Measurements from ENCODE around the gene STEAP2. TPM values are rescaled to one million over a fixed set of nuclear protein-coding genes. Genes with fewer than 3 reads are reported as not detected.

The STEAP2 gene
- total RNA-seq, 4 donors from 2014 or later: 16.1 to 22.5 (median 19.3) TPM

- TF ChIP-seq EP300 (IDR thresholded peaks at IDR 0.05): no peak
- TF ChIP-seq CTCF (IDR thresholded peaks at IDR 0.05): no peak
- TF ChIP-seq POLR2AphosphoS5 (IDR thresholded peaks at IDR 0.05): no peak
- no peak for TF ChIP-seq POLR2A (IDR thresholded peaks at IDR 0.05; ENCODE audit: low read depth)
- WGBS: 93% methylated on average over 5 of the region's 5 CpGs
- intact Hi-C loops (cut with DNase I): no loop called here
- no peak for DNase-seq (ENCODE audit: extremely low spot score)
- Histone ChIP-seq H3K4me3 (no peak overlapping the region), H3K27me3 (no peaks in the 10 kb centered on the region), H3K36me3 (peaks cover 0 to 9% (median 2%) of the 10 kb centered on the region in 4 donors), H3K4me1 (peaks cover 0 to 13% (median 0%) of the 10 kb centered on the region in 4 donors), H3K9me3 (no peaks in the 10 kb centered on the region), H3K27ac (replicated peaks in 1 of 4) (no peak overlapping the region)
Observed at GRCh38 chr7:90227259-90227658, 15.7 kb downstream of the STEAP2 start.

- no peak overlapping the region for H3K4me3 ChIP-seq
- 78% methylated on average over 2 of the region's 2 CpGs for WGBS
- no peak for DNase-seq (ENCODE audit: extremely low spot score)
- H3K27ac ChIP-seq (replicated peaks in 1 of 4): no peak overlapping the region
- no peak for TF ChIP-seq EP300 (IDR thresholded peaks at IDR 0.05)
- no peak for TF ChIP-seq CTCF (IDR thresholded peaks at IDR 0.05)
- no peak for TF ChIP-seq POLR2AphosphoS5 (IDR thresholded peaks at IDR 0.05)
- no peak for TF ChIP-seq POLR2A (IDR thresholded peaks at IDR 0.05; ENCODE audit: low read depth)
- peaks cover 0 to 9% (median 2%) of the 10 kb centered on the region in 4 donors for H3K36me3 ChIP-seq
- H3K4me1 ChIP-seq: peaks cover 0 to 7% (median 0%) of the 10 kb centered on the region in 4 donors
- no peaks in the 10 kb centered on the region for H3K27me3 ChIP-seq
- no peaks in the 10 kb centered on the region for H3K9me3 ChIP-seq
- intact Hi-C loops (cut with DNase I): no loop called here
Observed at GRCh38 chr7:90229682-90230081, 18.1 kb downstream of the STEAP2 start.

- no peak for DNase-seq (ENCODE audit: extremely low spot score)
- H3K36me3 ChIP-seq: peaks cover 0 to 9% (median 2%) of the 10 kb centered on the region in 4 donors
- intact Hi-C loops (cut with DNase I): no loop called here
- peaks cover 0 to 6% (median 0%) of the 10 kb centered on the region in 4 donors for H3K4me1 ChIP-seq
- H3K27ac ChIP-seq (replicated peaks in 1 of 4): no peak overlapping the region
- TF ChIP-seq CTCF (IDR thresholded peaks at IDR 0.05) (no peak), POLR2AphosphoS5 (IDR thresholded peaks at IDR 0.05) (no peak), EP300 (IDR thresholded peaks at IDR 0.05) (no peak)
- H3K9me3 ChIP-seq: no peaks in the 10 kb centered on the region
- no peak overlapping the region for H3K4me3 ChIP-seq
- no peaks in the 10 kb centered on the region for H3K27me3 ChIP-seq
- WGBS: 73% methylated on average over 2 of the region's 2 CpGs
Observed at GRCh38 chr7:90230834-90231233, 19.3 kb downstream of the STEAP2 start.

GRCh38 chr7:90231304-90231703, 19.8 kb downstream of the STEAP2 start:
- Histone ChIP-seq H3K36me3 (peaks cover 0 to 9% (median 2%) of the 10 kb centered on the region in 4 donors), H3K4me3 (no peak overlapping the region), H3K9me3 (no peaks in the 10 kb centered on the region), H3K27me3 (no peaks in the 10 kb centered on the region), H3K4me1 (peaks cover 0 to 3% (median 0%) of the 10 kb centered on the region in 4 donors), H3K27ac (replicated peaks in 1 of 4) (no peak overlapping the region)
- intact Hi-C loops (cut with DNase I): no loop called here
- no peak for DNase-seq (ENCODE audit: extremely low spot score)
- TF ChIP-seq POLR2A (IDR thresholded peaks at IDR 0.05; ENCODE audit: low read depth): no peak
- no peak for TF ChIP-seq POLR2AphosphoS5 (IDR thresholded peaks at IDR 0.05)
- no peak for TF ChIP-seq CTCF (IDR thresholded peaks at IDR 0.05)
- no peak for TF ChIP-seq EP300 (IDR thresholded peaks at IDR 0.05)
- WGBS: 85% methylated on average over 3 of the region's 3 CpGs

- peaks cover 0 to 3% (median 0%) of the 10 kb centered on the region in 4 donors for H3K4me1 ChIP-seq
- no peaks in the 10 kb centered on the region for H3K27me3 ChIP-seq
- DNase-seq (ENCODE audit: extremely low spot score): no peak
- H3K4me3 ChIP-seq: no peak overlapping the region
- intact Hi-C loops (cut with DNase I): no loop called here
- 29% methylated on average over 5 of the region's 5 CpGs for WGBS
- H3K27ac ChIP-seq (replicated peaks in 1 of 4): no peak overlapping the region
- no peaks in the 10 kb centered on the region for H3K9me3 ChIP-seq
- peaks cover 0 to under 1% (median 0%) of the 10 kb centered on the region in 4 donors for H3K36me3 ChIP-seq
- TF ChIP-seq CTCF (IDR thresholded peaks at IDR 0.05) (no peak), POLR2AphosphoS5 (IDR thresholded peaks at IDR 0.05) (no peak), EP300 (IDR thresholded peaks at IDR 0.05) (no peak), POLR2A (IDR thresholded peaks at IDR 0.05; ENCODE audit: low read depth) (no peak)
Observed at GRCh38 chr7:90232430-90232829, 20.9 kb downstream of the STEAP2 start.

Data from esophagus muscularis mucosa (tissue), 4 donors.